SK-N-SH treated with all-trans-retinoic acid at 6 μM for 48 hours (cell line): ENCODE measurements around the gene HS3ST3A1.
A peak's percentile ranks its signal among the peaks of the same experiment; 100 is the strongest.

Experiments used
- ATAC-seq: fragments of 200-7000 bp; cut with Tn5 transposase; 3 replicates; pipeline ENCODE4 v1.9.1; 2020; ENCODE audit warnings: mild to moderate bottlenecking, moderate library complexity
- ARNTL ChIP-seq: fragments of 450-650 bp; formaldehyde crosslinking; IDR thresholded peaks from 2 replicates; pipeline ENCODE4 v1.5.0; 2020; ENCODE audit warnings: low read depth, mild to moderate bottlenecking, moderate library complexity, borderline replicate concordance
- BACH2 ChIP-seq: fragments of 250-450 bp; sonication (Bioruptor Pico); IDR thresholded peaks from 2 replicates; pipeline ENCODE4 v1.9.0; 2021; ENCODE audit warnings: mild to moderate bottlenecking, borderline replicate concordance
- CSDC2 ChIP-seq: fragments of 250-450 bp; sonication (Bioruptor Pico); IDR thresholded peaks from 2 replicates; pipeline ENCODE4 v1.5.0; 2020; ENCODE audit warnings: mild to moderate bottlenecking, moderate library complexity
- ESRRG ChIP-seq: fragments of 250-450 bp; sonication (Bioruptor Pico); IDR thresholded peaks from 2 replicates; pipeline ENCODE4 v1.6.1; 2021; ENCODE audit warnings: mild to moderate bottlenecking
- GLIS3 ChIP-seq: fragments of 250-450 bp; sonication (Bioruptor Pico); IDR thresholded peaks from 2 replicates; pipeline ENCODE4 v1.5.0; 2020; ENCODE audit warnings: mild to moderate bottlenecking, moderate library complexity
- ISL1 ChIP-seq: fragments of 250-450 bp; sonication (Bioruptor Pico); IDR thresholded peaks from 2 replicates; pipeline ENCODE4 v2.1.2; 2022; ENCODE audit warnings: mild to moderate bottlenecking, moderate library complexity
- OSR1 ChIP-seq: fragments of 250-450 bp; sonication (Bioruptor Pico); IDR thresholded peaks from 2 replicates; pipeline ENCODE4 v1.8.0; 2022; ENCODE audit warnings: moderate library complexity, mild to moderate bottlenecking, inconsistent platforms
- PATZ1 ChIP-seq: fragments of 250-450 bp; sonication (Bioruptor Pico); IDR thresholded peaks from 2 replicates; pipeline ENCODE4 v1.8.0; 2020; ENCODE audit warnings: mild to moderate bottlenecking, moderate library complexity, borderline replicate concordance
- POU6F1 ChIP-seq: fragments of 250-450 bp; sonication (Bioruptor Pico); IDR thresholded peaks from 2 replicates; pipeline ENCODE4 v1.8.0; 2021; ENCODE audit warnings: low read depth, mild to moderate bottlenecking, moderate library complexity, borderline replicate concordance
- PPARA ChIP-seq: fragments of 250-450 bp; sonication (Bioruptor Pico); IDR thresholded peaks from 2 replicates; pipeline ENCODE4 v1.5.0; 2020; ENCODE audit warnings: mild to moderate bottlenecking, borderline replicate concordance
- RARB ChIP-seq: fragments of 250-450 bp; sonication (Bioruptor Pico); IDR thresholded peaks from 2 replicates; pipeline ENCODE4 v1.8.0; 2021; ENCODE audit warnings: mild to moderate bottlenecking, moderate library complexity
- SNAI2 ChIP-seq: fragments of 250-450 bp; sonication (Bioruptor Pico); IDR thresholded peaks from 2 replicates; pipeline ENCODE4 v1.5.0; 2020; ENCODE audit warnings: mild to moderate bottlenecking, moderate library complexity
- TCF4 ChIP-seq: fragments of 250-450 bp; sonication (Bioruptor Pico); IDR thresholded peaks from 2 replicates; pipeline ENCODE4 v1.8.0; 2021; ENCODE audit warnings: mild to moderate bottlenecking, moderate library complexity, borderline replicate concordance
- TOX ChIP-seq: fragments of 250-450 bp; sonication (Bioruptor Pico); IDR thresholded peaks from 2 replicates; pipeline ENCODE4 v1.8.0; 2021; ENCODE audit warnings: mild to moderate bottlenecking, moderate library complexity, borderline replicate concordance
- ZC3H10 ChIP-seq: fragments of 250-450 bp; sonication (Bioruptor Pico); IDR thresholded peaks from 2 replicates; pipeline ENCODE4 v1.5.1; 2021; ENCODE audit warnings: mild to moderate bottlenecking, moderate library complexity
- ZFP3 ChIP-seq: fragments of 250-450 bp; sonication (Bioruptor Pico); IDR thresholded peaks from 2 replicates; pipeline ENCODE4 v1.5.0; 2020; ENCODE audit warnings: mild to moderate bottlenecking, moderate library complexity
- ZFP30 ChIP-seq: fragments of 450-650 bp; formaldehyde crosslinking; IDR thresholded peaks from 2 replicates; pipeline ENCODE4 v1.5.0; 2022; ENCODE audit warnings: mild to moderate bottlenecking, moderate library complexity
- ZNF565 ChIP-seq: fragments of 450-650 bp; formaldehyde crosslinking; conservative IDR thresholded peaks from 2 replicates; pipeline ENCODE4 v1.5.0; 2020; ENCODE audit warnings: low read depth, mild to moderate bottlenecking, moderate library complexity
- ZNF70 ChIP-seq: fragments of 450-650 bp; formaldehyde crosslinking; IDR thresholded peaks from 2 replicates; pipeline ENCODE4 v1.5.0; 2020; ENCODE audit warnings: mild to moderate bottlenecking, moderate library complexity
- ZNF8 ChIP-seq: fragments of 450-650 bp; formaldehyde crosslinking; IDR thresholded peaks from 2 replicates; pipeline ENCODE4 v1.5.0; 2020; ENCODE audit warnings: mild to moderate bottlenecking, moderate library complexity
- TF ChIP-seq, protein P1 (sequence below): fragments of 250-450 bp; sonication (Bioruptor Pico); IDR thresholded peaks from 2 replicates; pipeline ENCODE4 v1.5.1; 2021; ENCODE audit warnings: mild to moderate bottlenecking, moderate library complexity
- TF ChIP-seq, protein P2 (sequence below): fragments of 250-450 bp; sonication (Bioruptor Pico); IDR thresholded peaks from 2 replicates; pipeline ENCODE4 v1.5.1; 2020; ENCODE audit warnings: low read depth, mild to moderate bottlenecking, moderate library complexity

The HS3ST3A1 gene

GRCh38 chr17:13593021-13593751, 8.5 kb downstream of the HS3ST3A1 start:
- TF ChIP-seq ZNF565 (CRISPR knock-in tag), result no peak
- no peak for TF ChIP-seq PATZ1 (CRISPR knock-in tag)
- no peak for TF ChIP-seq CSDC2 (CRISPR knock-in tag)
- no peak for TF ChIP-seq GLIS3 (CRISPR knock-in tag)
- no peak for TF ChIP-seq TOX (CRISPR knock-in tag)
- no peak for TF ChIP-seq ZNF8 (CRISPR knock-in tag)

DNA sequence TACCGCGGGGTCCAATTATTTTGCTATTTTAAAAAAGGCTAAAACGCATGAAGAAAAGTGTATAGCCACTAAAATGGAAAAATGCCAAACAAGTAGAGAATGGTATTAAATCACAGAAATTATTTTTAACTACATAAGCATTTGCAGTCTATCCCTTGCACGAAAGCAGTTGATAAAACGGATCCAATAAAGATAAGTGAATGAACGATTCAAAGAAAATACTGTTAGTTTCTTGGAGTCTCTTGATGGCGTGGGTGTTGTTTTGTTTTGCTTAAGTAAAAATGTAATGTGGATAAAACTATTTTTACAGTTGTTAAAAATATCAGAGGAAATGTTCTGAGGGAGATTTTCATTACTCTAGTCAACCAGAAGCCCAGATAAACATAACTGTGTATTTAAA, 9.3 kb downstream of the HS3ST3A1 start:
- ATAC-seq, result no peak
- TF ChIP-seq GLIS3 (CRISPR knock-in tag) (no peak), ZFP3 (CRISPR knock-in tag) (no peak), ESRRG (CRISPR knock-in tag) (no peak), TOX (CRISPR knock-in tag) (no peak), POU6F1 (CRISPR knock-in tag) (no peak), SNAI2 (no peak), ZC3H10 (no peak), RARB (CRISPR knock-in tag) (no peak), TCF4 (CRISPR knock-in tag) (no peak)
- TF ChIP-seq, protein P1, sequence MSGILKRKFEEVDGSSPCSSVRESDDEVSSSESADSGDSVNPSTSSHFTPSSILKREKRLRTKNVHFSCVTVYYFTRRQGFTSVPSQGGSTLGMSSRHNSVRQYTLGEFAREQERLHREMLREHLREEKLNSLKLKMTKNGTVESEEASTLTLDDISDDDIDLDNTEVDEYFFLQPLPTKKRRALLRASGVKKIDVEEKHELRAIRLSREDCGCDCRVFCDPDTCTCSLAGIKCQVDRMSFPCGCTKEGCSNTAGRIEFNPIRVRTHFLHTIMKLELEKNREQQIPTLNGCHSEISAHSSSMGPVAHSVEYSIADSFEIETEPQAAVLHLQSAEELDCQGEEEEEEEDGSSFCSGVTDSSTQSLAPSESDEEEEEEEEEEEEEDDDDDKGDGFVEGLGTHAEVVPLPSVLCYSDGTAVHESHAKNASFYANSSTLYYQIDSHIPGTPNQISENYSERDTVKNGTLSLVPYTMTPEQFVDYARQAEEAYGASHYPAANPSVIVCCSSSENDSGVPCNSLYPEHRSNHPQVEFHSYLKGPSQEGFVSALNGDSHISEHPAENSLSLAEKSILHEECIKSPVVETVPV (CRISPR knock-in tag), result no peak
- TF ChIP-seq, protein P2, sequence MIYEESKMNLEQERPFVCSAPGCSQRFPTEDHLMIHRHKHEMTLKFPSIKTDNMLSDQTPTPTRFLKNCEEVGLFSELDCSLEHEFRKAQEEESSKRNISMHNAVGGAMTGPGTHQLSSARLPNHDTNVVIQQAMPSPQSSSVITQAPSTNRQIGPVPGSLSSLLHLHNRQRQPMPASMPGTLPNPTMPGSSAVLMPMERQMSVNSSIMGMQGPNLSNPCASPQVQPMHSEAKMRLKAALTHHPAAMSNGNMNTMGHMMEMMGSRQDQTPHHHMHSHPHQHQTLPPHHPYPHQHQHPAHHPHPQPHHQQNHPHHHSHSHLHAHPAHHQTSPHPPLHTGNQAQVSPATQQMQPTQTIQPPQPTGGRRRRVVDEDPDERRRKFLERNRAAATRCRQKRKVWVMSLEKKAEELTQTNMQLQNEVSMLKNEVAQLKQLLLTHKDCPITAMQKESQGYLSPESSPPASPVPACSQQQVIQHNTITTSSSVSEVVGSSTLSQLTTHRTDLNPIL (CRISPR knock-in tag), result no peak

More at GRCh38 chr17:13593021-13593751, 8.5 kb downstream of the HS3ST3A1 start:
- no peak for ATAC-seq

DNA sequence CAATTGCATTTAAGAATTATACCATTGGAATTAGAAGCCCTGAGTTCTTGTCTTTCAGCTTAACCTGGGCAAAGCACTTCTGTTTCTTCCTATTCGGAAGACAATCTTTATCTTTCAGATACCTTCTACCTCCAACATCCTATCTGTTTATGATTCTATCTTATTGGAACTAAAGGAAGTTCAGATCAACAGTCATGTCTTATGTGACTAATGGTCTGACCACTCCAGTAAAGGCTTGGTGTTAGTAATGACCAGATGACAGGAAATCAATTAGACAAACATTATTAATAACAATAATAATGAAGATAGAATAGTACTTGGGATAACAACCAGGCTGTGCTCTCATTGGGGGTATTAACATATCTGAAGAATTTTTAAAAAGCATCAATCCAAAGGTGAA, 11.3 kb downstream of the HS3ST3A1 start:
- peak; percentile 47 for ATAC-seq
- no peak for TF ChIP-seq RARB (CRISPR knock-in tag)
- TF ChIP-seq ISL1 (CRISPR knock-in tag), result no peak
- TF ChIP-seq ZNF70, result no peak

DNA sequence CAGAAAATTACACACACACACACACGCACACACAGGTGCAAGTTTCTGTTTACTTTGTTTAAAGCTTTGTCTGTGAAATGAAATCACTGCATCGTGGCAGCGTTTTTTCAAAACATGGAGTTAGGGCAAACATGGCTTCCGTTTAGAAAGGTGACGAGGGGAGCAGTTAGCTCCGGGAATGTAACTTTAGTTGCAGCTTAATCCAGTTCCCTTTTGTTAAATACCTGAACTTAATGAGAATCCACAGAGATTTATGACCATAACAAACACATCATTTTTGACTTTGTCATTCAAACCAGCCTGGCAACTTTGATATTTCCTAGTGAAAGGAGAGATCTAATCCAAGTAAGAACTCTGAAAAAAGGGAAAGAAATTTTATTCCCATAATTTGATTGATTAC, 12.1 kb downstream of the HS3ST3A1 start:
- ATAC-seq, result no peak
- TF ChIP-seq OSR1 (CRISPR knock-in tag) (no peak), ZNF8 (CRISPR knock-in tag) (no peak), PATZ1 (CRISPR knock-in tag) (no peak), ARNTL (CRISPR knock-in tag) (no peak), ISL1 (CRISPR knock-in tag) (no peak), CSDC2 (CRISPR knock-in tag) (no peak), SNAI2 (no peak), ZNF565 (CRISPR knock-in tag) (no peak), ZFP30 (no peak), POU6F1 (CRISPR knock-in tag) (no peak), RARB (CRISPR knock-in tag) (no peak), ZNF70 (no peak), TCF4 (CRISPR knock-in tag) (no peak), GLIS3 (CRISPR knock-in tag) (no peak), PPARA (CRISPR knock-in tag) (no peak), BACH2 (no peak)
- TF ChIP-seq, protein P2 (CRISPR knock-in tag), result no peak
- TF ChIP-seq, protein P1 (CRISPR knock-in tag), result no peak
